CD14-positive monocyte (primary cell): Measurements from ENCODE around the gene DHX58. TPM values are rescaled to one million over a fixed set of nuclear protein-coding genes. Genes with fewer than 3 reads are reported as not detected.

Experiments used
- DNase-seq, 3 donors: peaks; one replicate each; pipeline ENCODE4 v3.0.0-alpha.2; 2011 to 2022
- H2AFZ ChIP-seq: 2 replicates; pipeline ENCODE4 v1.6.0; 2012; ENCODE audit warnings: mild to moderate bottlenecking, low read depth, low read length, inconsistent platforms; ENCODE audit not compliant: insufficient read depth, poor library complexity, severe bottlenecking
- H3K27ac ChIP-seq, 2 donors: 1 replicate in 1 of 2; 2 replicates in 1 of 2; pipeline ENCODE4 v1.5.1; 2012 to 2013; ENCODE audit warnings: low read length in 2 of 2, control low read depth in 1 of 2, inconsistent platforms in 1 of 2, low read depth in 1 of 2, mild to moderate bottlenecking in 1 of 2
- H3K27me3 ChIP-seq, 2 donors: one replicate each; pipeline versions ENCODE4 v1.6.0 to v1.6.1; 2011 to 2013; ENCODE audit warnings: low read length in 2 of 2; ENCODE audit not compliant: control insufficient read depth in 2 of 2, insufficient read depth in 2 of 2
- H3K36me3 ChIP-seq, 2 donors: replicated peaks in 1 of 2; 1 replicate in 1 of 2; 2 replicates in 1 of 2; pipeline versions ENCODE4 v1.5.1 to v1.6.1; 2012 to 2013; ENCODE audit warnings: low read length in 2 of 2, control low read depth in 1 of 2, inconsistent platforms in 1 of 2, mild to moderate bottlenecking in 1 of 2; ENCODE audit not compliant: insufficient read depth in 2 of 2, control insufficient read depth in 1 of 2
- H3K4me1 ChIP-seq, 2 donors: 1 replicate in 1 of 2; 2 replicates in 1 of 2; pipeline versions ENCODE4 v1.5.1 to v1.6.1; 2012 to 2013; ENCODE audit warnings: low read length in 2 of 2, control low read depth in 1 of 2, inconsistent platforms in 1 of 2, mild to moderate bottlenecking in 1 of 2, moderate library complexity in 1 of 2; ENCODE audit not compliant: insufficient read depth in 2 of 2, control insufficient read depth in 1 of 2
- H3K4me2 ChIP-seq: replicated peaks from 2 replicates; pipeline ENCODE3; 2012; ENCODE audit warnings: low read length, moderate library complexity, mild to moderate bottlenecking; ENCODE audit not compliant: poor library complexity, severe bottlenecking; ENCODE audit errors: extremely low read depth
- H3K4me3 ChIP-seq, 3 experiments: fragments of 200-600 bp in 1 of 3; sonication (generic) in 1 of 3; replicated peaks in 1 of 3; 1 replicate in 2 of 3; 2 replicates in 1 of 3; pipeline ENCODE4 v1.5.1; 2011 to 2013; ENCODE audit warnings: low read length in 3 of 3, mild to moderate bottlenecking in 3 of 3, control low read depth in 2 of 3, low read depth in 2 of 3, inconsistent platforms in 1 of 3, moderate library complexity in 1 of 3
- H3K79me2 ChIP-seq: 2 replicates; pipeline ENCODE4 v1.6.0; 2012; ENCODE audit warnings: mild to moderate bottlenecking, control low read depth, inconsistent platforms, low read length, moderate library complexity; ENCODE audit not compliant: insufficient read depth
- H3K9ac ChIP-seq: 2 replicates; pipeline ENCODE4 v1.6.0; 2017; ENCODE audit warnings: low read length, mild to moderate bottlenecking; ENCODE audit not compliant: insufficient read depth, poor library complexity, severe bottlenecking
- H3K9me3 ChIP-seq, 2 donors: replicated peaks in 1 of 2; 1 replicate in 1 of 2; 2 replicates in 1 of 2; pipeline versions ENCODE4 v1.5.1 to v1.6.1; 2012 to 2013; ENCODE audit warnings: low read length in 2 of 2, control low read depth in 1 of 2; ENCODE audit not compliant: control insufficient read depth in 1 of 2, insufficient read depth in 1 of 2
- H4K20me1 ChIP-seq: 2 replicates; pipeline ENCODE4 v1.6.0; 2012; ENCODE audit warnings: mild to moderate bottlenecking, low read length, control low read depth, moderate library complexity; ENCODE audit not compliant: insufficient read depth
- H3K27ac Mint-ChIP-seq, 7 donors: one replicate each; pipeline ENCODE4 v1.8.0; 2020; ENCODE audit warnings: mild to moderate bottlenecking in 7 of 7, mixed read lengths in 7 of 7, moderate library complexity in 6 of 7, inconsistent platforms in 2 of 7
- H3K27me3 Mint-ChIP-seq, 3 donors: one replicate each; pipeline ENCODE4 v1.8.0; 2021 to 2022; ENCODE audit warnings: low read depth in 3 of 3, mild to moderate bottlenecking in 3 of 3, mixed read lengths in 3 of 3, moderate library complexity in 3 of 3, inconsistent platforms in 1 of 3
- H3K36me3 Mint-ChIP-seq, 2 donors: one replicate each; pipeline ENCODE4 v1.8.0; 2020; ENCODE audit warnings: mixed read lengths in 2 of 2, inconsistent platforms in 1 of 2, mild to moderate bottlenecking in 1 of 2
- H3K4me1 Mint-ChIP-seq: one replicate; pipeline ENCODE4 v1.8.0; 2020; ENCODE audit warnings: mild to moderate bottlenecking, mixed read lengths
- H3K4me3 Mint-ChIP-seq, 2 donors: one replicate each; pipeline ENCODE4 v1.8.0; 2020; ENCODE audit warnings: mild to moderate bottlenecking in 2 of 2, mixed read lengths in 2 of 2, moderate library complexity in 1 of 2
- H3K9me3 Mint-ChIP-seq, 7 donors: one replicate each; pipeline ENCODE4 v1.8.0; 2020 to 2022; ENCODE audit warnings: mixed read lengths in 7 of 7, mild to moderate bottlenecking in 6 of 7, moderate library complexity in 6 of 7, inconsistent platforms in 2 of 7
- CTCF ChIP-seq: fragments of 200-600 bp; IDR thresholded peaks from one replicate; pipeline ENCODE4 v1.8.0; 2022; ENCODE audit warnings: antibody characterized with exemption, mild to moderate bottlenecking
- WGBS: methylation state at CpG from one replicate; pipeline ENCODE4 v1.1.5; 2013; ENCODE audit warnings: missing lambda C conversion rate; ENCODE audit not compliant: insufficient coverage; 5-methylcytosine and 5-hydroxymethylcytosine counted together
- intact Hi-C, 2 donors: fragments of 100-400 bp; cut with micrococcal nuclease; formaldehyde crosslinking; loops; one replicate each; pipeline versions ENCODE4 v1.15.0 to v1.15.1; 2023
- polyA plus RNA-seq, 3 donors: library from polyadenylated mRNA; depleted of rRNA in 1 of 3; unstranded in 2 of 3; stranded (reverse) in 1 of 3; fragments of 300-500 nt in 2 of 3; fragments of >200 nt in 1 of 3; fragmentation: Illumina TruSeq in 2 of 3; gene quantifications; 1 replicate in 2 of 3; 2 replicates in 1 of 3; pipeline ENCODE4 v1.2.3, GENCODE V29; 2012 to 2021

Gene DHX58
- polyA plus RNA-seq, 3 donors = 13.2 to 46.7 (median 16.0) TPM

- Mint-ChIP-seq H3K4me1 (peaks cover 27% of the 10 kb centered on the region), H3K36me3 (peaks cover 22 to 34% of the 10 kb centered on the region in 2 donors), H3K27ac (peak overlapping the region in 1 of 7 donors; percentile 43), H3K27me3 (no peaks in the 10 kb centered on the region), H3K4me3 (no peak overlapping the region), H3K9me3 (no peaks in the 10 kb centered on the region)
- Histone ChIP-seq H3K27ac (no peak overlapping the region), H3K4me1 (peaks cover 9 to 16% of the 10 kb centered on the region in 2 donors), H4K20me1 (no peaks in the 10 kb centered on the region), H3K9ac (no peak overlapping the region), H3K79me2 (no peaks in the 10 kb centered on the region), H3K4me2 (no peak overlapping the region), H3K9me3 (no peaks in the 10 kb centered on the region), H3K27me3 (no peaks in the 10 kb centered on the region), H3K4me3 (no peak overlapping the region), H3K36me3 (peaks cover 0 to 8% of the 10 kb centered on the region in 2 donors), H2AFZ (no peak overlapping the region)
- no peak for DNase-seq
- peak; percentile 33 for TF ChIP-seq CTCF
- intact Hi-C loops = loop anchor here in 1 of 2 donors (5.0 kb wide), 1 partner anchor 91 kb away; no protein-coding TSS in a partner anchor
- WGBS = 89% methylated on average over 2 of the region's 2 CpGs
These were observed 6.0 kb upstream of the DHX58 start for GRCh38 chr17:42118545-42118944.

- H3K4me2 ChIP-seq = no peak overlapping the region
- H3K27me3 ChIP-seq = no peaks in the 10 kb centered on the region
- no peak overlapping the region for H3K27ac ChIP-seq
- H3K79me2 ChIP-seq = no peaks in the 10 kb centered on the region
- TF ChIP-seq CTCF = no peak
- no peak overlapping the region for H3K4me3 ChIP-seq
- 100% methylated on average over 3 of the region's 4 CpGs for WGBS
- H3K27ac Mint-ChIP-seq = peak overlapping the region in 1 of 7 donors; percentile 43
- H2AFZ ChIP-seq = no peak overlapping the region
- intact Hi-C loops = loop anchor here in 1 of 2 donors (5.0 kb wide), 1 partner anchor 91 kb away; no protein-coding TSS in a partner anchor
- H3K9me3 Mint-ChIP-seq = no peaks in the 10 kb centered on the region
- H3K36me3 ChIP-seq = peaks cover 0 to 7% of the 10 kb centered on the region in 2 donors
- peaks cover 12 to 20% of the 10 kb centered on the region in 2 donors for H3K4me1 ChIP-seq
- H3K4me1 Mint-ChIP-seq = peaks cover 27% of the 10 kb centered on the region
- H3K4me3 Mint-ChIP-seq = no peak overlapping the region
- no peak for DNase-seq
- no peak overlapping the region for H3K9ac ChIP-seq
- no peaks in the 10 kb centered on the region for H4K20me1 ChIP-seq
- no peaks in the 10 kb centered on the region for H3K9me3 ChIP-seq
- H3K36me3 Mint-ChIP-seq = peaks cover 20 to 32% of the 10 kb centered on the region in 2 donors
- no peaks in the 10 kb centered on the region for H3K27me3 Mint-ChIP-seq
These were observed 5.6 kb upstream of the DHX58 start for GRCh38 chr17:42118126-42118510.
